Nephron progenitor cell (in vitro differentiated cells): ENCODE results near the gene ZBTB9.

ENCODE experiments used
- DNase-seq: peaks from one replicate; pipeline ENCODE4 v3.0.0; 2021
- H3K27ac Mint-ChIP-seq: 2 replicates; pipeline ENCODE4 v1.8.0; 2021; ENCODE audit warnings: mild to moderate bottlenecking, moderate library complexity, mixed read lengths
- H3K27me3 Mint-ChIP-seq: 2 replicates; pipeline ENCODE4 v1.8.0; 2021; ENCODE audit warnings: mild to moderate bottlenecking, low read depth, mixed read lengths; ENCODE audit not compliant: poor library complexity
- H3K36me3 Mint-ChIP-seq: 2 replicates; pipeline ENCODE4 v1.8.0; 2021; ENCODE audit warnings: low read depth, mixed read lengths
- H3K4me1 Mint-ChIP-seq: 2 replicates; pipeline ENCODE4 v1.8.0; 2021; ENCODE audit warnings: mixed read lengths
- H3K4me3 Mint-ChIP-seq: 2 replicates; pipeline ENCODE4 v1.8.0; 2021; ENCODE audit warnings: mild to moderate bottlenecking, moderate library complexity, mixed read lengths
- H3K9me3 Mint-ChIP-seq: 2 replicates; pipeline ENCODE4 v1.8.0; 2021; ENCODE audit warnings: mild to moderate bottlenecking, moderate library complexity, mixed read lengths
- CTCF ChIP-seq: fragments of 200-600 bp; sonication (generic); IDR thresholded peaks from 2 replicates; pipeline ENCODE4 v1.5.0; 2021; ENCODE audit warnings: antibody characterized with exemption

The ZBTB9 gene

GRCh38 chr6:33443025-33443424 is 11.4 kb upstream of the ZBTB9 start:
- no peaks in the 10 kb centered on the region for H3K4me1 Mint-ChIP-seq
- DNase-seq = no peak
- H3K9me3 Mint-ChIP-seq = no peaks in the 10 kb centered on the region
- H3K27me3 Mint-ChIP-seq = peaks cover 3% of the 10 kb centered on the region
- no peak overlapping the region for H3K27ac Mint-ChIP-seq
- no peak for TF ChIP-seq CTCF
- no peak overlapping the region for H3K4me3 Mint-ChIP-seq
- H3K36me3 Mint-ChIP-seq = peaks cover 72% of the 10 kb centered on the region

- Mint-ChIP-seq H3K27ac (peak overlapping the region; percentile 42), H3K27me3 (peaks cover 3% of the 10 kb centered on the region), H3K4me1 (no peaks in the 10 kb centered on the region), H3K36me3 (peaks cover 72% of the 10 kb centered on the region), H3K4me3 (no peak overlapping the region), H3K9me3 (no peaks in the 10 kb centered on the region)
- DNase-seq = no peak
- TF ChIP-seq CTCF = no peak
These were observed 10.5 kb upstream of the ZBTB9 start for GRCh38 chr6:33443619-33444504.

GRCh38 chr6:33445119-33445603 is 9.2 kb upstream of the ZBTB9 start:
- Mint-ChIP-seq H3K4me3 (no peak overlapping the region), H3K27ac (peak overlapping the region; percentile 31), H3K27me3 (peaks cover 3% of the 10 kb centered on the region), H3K9me3 (no peaks in the 10 kb centered on the region), H3K36me3 (peaks cover 67% of the 10 kb centered on the region), H3K4me1 (no peaks in the 10 kb centered on the region)
- no peak for DNase-seq
- no peak for TF ChIP-seq CTCF

- no peak for TF ChIP-seq CTCF
- no peak for DNase-seq
- Mint-ChIP-seq H3K27ac (no peak overlapping the region), H3K27me3 (peaks cover 3% of the 10 kb centered on the region), H3K4me1 (no peaks in the 10 kb centered on the region), H3K4me3 (no peak overlapping the region), H3K36me3 (peaks cover 69% of the 10 kb centered on the region), H3K9me3 (no peaks in the 10 kb centered on the region)
These were observed 8.0 kb upstream of the ZBTB9 start for GRCh38 chr6:33446356-33446755.

- no peaks in the 10 kb centered on the region for H3K27me3 Mint-ChIP-seq
These were observed 3.9 kb upstream of the ZBTB9 start for GRCh38 chr6:33450434-33450833.

More at GRCh38 chr6:33450434-33450833, 3.9 kb upstream of the ZBTB9 start:
- peaks cover 23% of the 10 kb centered on the region for H3K4me1 Mint-ChIP-seq
- no peak for DNase-seq
- no peak for TF ChIP-seq CTCF
- H3K4me3 Mint-ChIP-seq = no peak overlapping the region
- no peaks in the 10 kb centered on the region for H3K9me3 Mint-ChIP-seq
- H3K36me3 Mint-ChIP-seq = peaks cover 48% of the 10 kb centered on the region
- no peak overlapping the region for H3K27ac Mint-ChIP-seq
